IPS-15b (cell line): ENCODE data around the gene ASB4.

Experiments
- H3K27me3 ChIP-seq: one replicate; pipeline ENCODE4 v1.6.1; 2013; ENCODE audit warnings: low read length; ENCODE audit not compliant: control insufficient read depth, insufficient read depth
- H3K36me3 ChIP-seq: one replicate; pipeline ENCODE4 v1.6.1; 2013; ENCODE audit warnings: low read length; ENCODE audit not compliant: control insufficient read depth, insufficient read depth
- H3K4me1 ChIP-seq: one replicate; pipeline ENCODE4 v1.6.1; 2013; ENCODE audit warnings: mild to moderate bottlenecking, low read length; ENCODE audit not compliant: control insufficient read depth, insufficient read depth
- H3K4me3 ChIP-seq: one replicate; pipeline ENCODE4 v1.5.1; 2013; ENCODE audit warnings: low read depth, low read length
- H3K9ac ChIP-seq: one replicate; pipeline ENCODE4 v1.6.1; 2013; ENCODE audit warnings: low read depth, mild to moderate bottlenecking, low read length
- H3K9me3 ChIP-seq: one replicate; pipeline ENCODE4 v1.6.1; 2013; ENCODE audit warnings: mild to moderate bottlenecking, low read length; ENCODE audit not compliant: control insufficient read depth, insufficient read depth

ASB4 gene

DNA sequence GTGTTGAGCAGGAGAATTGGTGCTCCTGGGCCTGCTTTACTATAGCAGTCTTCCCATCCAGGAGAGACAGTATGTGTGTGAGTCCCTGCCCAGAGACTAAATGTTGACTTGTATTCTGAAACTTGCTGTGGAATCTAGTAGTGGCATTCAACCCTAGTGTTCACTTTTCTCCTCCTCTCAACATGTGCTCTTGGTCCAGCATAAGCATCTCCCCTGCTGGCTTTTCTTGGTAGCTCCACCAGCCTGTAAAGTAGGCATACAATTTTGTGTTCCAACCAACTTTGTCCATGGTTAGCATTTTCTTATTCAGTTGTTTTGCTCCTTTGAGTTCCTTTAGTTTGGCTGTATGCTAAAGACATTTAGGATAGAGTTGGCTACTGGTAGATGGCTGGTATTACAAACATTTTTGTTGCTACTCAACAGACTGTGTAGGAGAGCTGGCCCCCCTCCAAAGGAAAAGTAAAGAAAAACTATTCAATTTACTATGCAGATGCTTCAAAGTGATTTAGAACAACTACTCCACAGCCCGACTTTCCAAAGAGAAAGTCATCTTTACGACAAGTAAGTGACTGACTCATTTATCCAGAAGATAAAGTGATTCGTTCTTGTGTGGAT lies 46.0 kb downstream of the ASB4 start:
- no peaks in the 10 kb centered on the region for H3K36me3 ChIP-seq
- no peaks in the 10 kb centered on the region for H3K4me1 ChIP-seq
- no peak overlapping the region for H3K4me3 ChIP-seq
- no peaks in the 10 kb centered on the region for H3K27me3 ChIP-seq
- H3K9me3 ChIP-seq, result no peaks in the 10 kb centered on the region
- no peak overlapping the region for H3K9ac ChIP-seq

DNA sequence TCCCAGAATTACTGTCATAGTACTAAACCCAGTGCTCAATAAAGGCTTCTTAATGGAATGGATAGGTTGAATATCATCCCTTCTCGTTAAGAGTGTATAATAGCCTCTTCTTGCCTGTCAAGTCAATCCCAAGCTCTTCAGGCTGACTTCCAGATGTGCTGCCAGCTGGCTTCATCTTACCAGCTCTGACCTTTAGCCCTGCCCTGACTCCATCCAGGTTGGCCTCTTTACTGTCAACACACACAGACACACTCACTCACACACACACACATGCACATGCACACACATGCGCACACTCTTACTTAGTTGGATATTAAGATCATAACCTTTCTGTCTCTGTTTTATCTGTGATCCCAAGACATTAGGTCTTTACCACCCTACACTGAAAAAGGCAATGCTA lies 49.1 kb downstream of the ASB4 start:
- Histone ChIP-seq H3K4me3 (no peak overlapping the region), H3K36me3 (no peaks in the 10 kb centered on the region), H3K9ac (no peak overlapping the region), H3K9me3 (no peaks in the 10 kb centered on the region), H3K4me1 (no peaks in the 10 kb centered on the region), H3K27me3 (no peaks in the 10 kb centered on the region)

DNA sequence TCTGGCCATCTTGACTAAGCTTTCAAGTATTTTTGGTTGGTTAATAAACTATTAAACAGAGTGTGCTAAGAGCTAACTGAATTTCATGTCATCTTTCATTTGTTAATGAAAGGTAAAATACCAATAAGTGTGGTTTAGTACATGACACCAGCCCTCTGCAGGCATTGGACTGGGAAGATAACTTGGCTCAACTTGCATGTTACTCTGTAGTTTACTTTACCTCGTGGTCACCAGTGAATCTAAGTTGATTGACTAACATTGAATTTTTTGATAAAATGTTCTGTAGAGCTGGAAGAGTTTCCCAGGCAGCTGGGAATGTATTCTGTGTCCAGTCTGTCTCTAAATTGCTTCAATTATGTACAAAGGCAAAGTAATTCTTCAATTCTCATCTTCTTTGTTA lies 49.9 kb downstream of the ASB4 start:
- no peaks in the 10 kb centered on the region for H3K9me3 ChIP-seq
- no peaks in the 10 kb centered on the region for H3K4me1 ChIP-seq
- no peaks in the 10 kb centered on the region for H3K36me3 ChIP-seq
- no peaks in the 10 kb centered on the region for H3K27me3 ChIP-seq
- H3K9ac ChIP-seq, result no peak overlapping the region
- H3K4me3 ChIP-seq, result no peak overlapping the region

DNA sequence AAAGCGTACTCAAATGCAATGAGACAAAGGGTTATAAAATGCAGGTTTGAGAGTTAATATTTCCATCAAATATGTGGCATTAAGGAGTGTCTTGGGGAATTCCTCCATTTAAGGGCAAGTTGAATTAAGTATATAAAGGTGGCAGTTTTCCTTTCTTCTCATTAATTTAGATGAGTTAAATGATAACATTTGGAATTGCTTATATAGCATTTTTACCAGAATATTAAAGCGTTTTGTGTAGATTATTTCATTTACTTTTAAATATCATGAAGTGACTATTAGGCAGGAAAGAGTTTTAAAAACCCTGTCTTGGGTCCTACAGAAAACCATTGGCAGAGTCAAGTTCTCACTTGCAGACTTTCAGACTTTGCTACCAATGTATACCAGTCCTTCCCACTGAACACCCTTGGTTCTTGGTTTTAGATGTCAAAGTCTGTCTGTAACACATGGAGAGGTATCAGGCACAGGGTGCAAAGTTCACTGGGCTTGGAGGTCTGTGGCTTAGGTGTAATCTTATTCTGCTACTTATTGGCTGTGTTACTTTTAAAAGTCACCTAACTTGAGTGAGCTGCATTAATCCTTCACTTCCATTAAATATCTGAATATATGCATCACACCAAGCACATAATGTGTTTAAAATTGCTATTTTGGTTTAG lies 51.0 kb downstream of the ASB4 start:
- no peak overlapping the region for H3K4me3 ChIP-seq
- no peaks in the 10 kb centered on the region for H3K27me3 ChIP-seq
- H3K9me3 ChIP-seq, result no peaks in the 10 kb centered on the region

DNA sequence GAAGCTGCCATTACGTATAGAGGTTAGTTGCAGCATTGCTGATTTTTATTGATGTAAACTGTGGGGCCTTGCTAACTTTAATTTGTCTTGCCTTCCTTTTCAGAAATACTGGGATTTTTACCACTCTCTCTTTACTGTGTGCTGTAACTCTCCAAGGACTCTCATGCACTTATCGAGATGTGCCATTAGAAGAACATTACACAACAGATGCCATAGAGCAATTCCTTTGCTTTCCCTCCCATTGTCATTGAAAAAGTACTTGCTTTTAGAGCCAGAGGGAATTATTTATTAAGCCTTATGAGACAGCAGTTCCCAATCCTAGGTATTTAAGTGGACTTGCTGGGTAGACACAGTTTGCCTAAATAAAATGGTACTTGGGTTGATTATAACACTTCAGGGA lies 51.7 kb downstream of the ASB4 start:
- H3K9ac ChIP-seq, result no peak overlapping the region
- no peaks in the 10 kb centered on the region for H3K4me1 ChIP-seq
- no peaks in the 10 kb centered on the region for H3K27me3 ChIP-seq
- no peaks in the 10 kb centered on the region for H3K36me3 ChIP-seq
- H3K4me3 ChIP-seq, result no peak overlapping the region
- no peaks in the 10 kb centered on the region for H3K9me3 ChIP-seq

More for the DNA sequence above, 51.0 kb downstream of the ASB4 start:
- Histone ChIP-seq H3K36me3 (no peaks in the 10 kb centered on the region), H3K9ac (no peak overlapping the region), H3K4me1 (no peaks in the 10 kb centered on the region)

DNA sequence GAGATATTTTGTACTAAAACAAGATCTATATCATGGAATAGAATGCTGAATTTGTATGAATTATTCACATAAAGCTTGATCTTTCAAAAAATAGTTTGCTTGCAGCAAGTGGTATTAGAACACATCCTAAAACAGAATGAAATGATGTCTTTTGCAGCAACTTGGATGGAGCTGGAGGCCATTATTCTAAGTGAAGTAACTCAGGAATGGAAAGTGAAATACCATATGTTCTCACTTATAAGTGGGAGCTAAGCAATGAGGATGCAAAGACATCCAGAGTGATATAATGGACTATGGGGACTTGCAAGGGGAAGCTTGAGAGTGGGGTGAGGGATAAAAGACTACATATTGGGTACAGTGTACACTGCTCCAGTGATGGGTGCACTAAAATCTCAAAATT lies 53.7 kb downstream of the ASB4 start:
- Histone ChIP-seq H3K9ac (no peak overlapping the region), H3K9me3 (no peaks in the 10 kb centered on the region), H3K27me3 (no peaks in the 10 kb centered on the region), H3K4me3 (no peak overlapping the region), H3K4me1 (no peaks in the 10 kb centered on the region), H3K36me3 (no peaks in the 10 kb centered on the region)

DNA sequence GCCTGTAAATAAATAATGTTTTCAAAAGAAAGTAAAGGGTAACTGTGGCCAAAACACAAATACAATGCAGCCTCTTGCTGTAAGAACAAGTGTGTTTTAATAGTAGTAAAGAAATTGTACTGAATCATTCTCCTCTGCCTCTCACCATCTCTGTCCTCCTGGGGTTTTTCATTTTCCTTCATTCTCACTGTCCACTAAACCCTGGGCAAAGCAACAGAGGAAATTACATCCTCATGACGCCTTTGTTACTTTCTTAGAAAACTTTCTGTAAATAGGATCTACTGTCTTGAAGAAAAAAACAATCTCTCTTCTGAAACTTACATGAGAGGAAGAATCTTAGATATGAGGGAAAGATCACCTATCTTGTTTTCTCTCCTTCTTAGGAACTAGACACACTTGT lies 54.6 kb downstream of the ASB4 start:
- H3K9me3 ChIP-seq, result no peaks in the 10 kb centered on the region
- no peak overlapping the region for H3K4me3 ChIP-seq
- H3K9ac ChIP-seq, result no peak overlapping the region
- no peaks in the 10 kb centered on the region for H3K27me3 ChIP-seq
- H3K4me1 ChIP-seq, result peaks cover 2% of the 10 kb centered on the region
- no peaks in the 10 kb centered on the region for H3K36me3 ChIP-seq

DNA sequence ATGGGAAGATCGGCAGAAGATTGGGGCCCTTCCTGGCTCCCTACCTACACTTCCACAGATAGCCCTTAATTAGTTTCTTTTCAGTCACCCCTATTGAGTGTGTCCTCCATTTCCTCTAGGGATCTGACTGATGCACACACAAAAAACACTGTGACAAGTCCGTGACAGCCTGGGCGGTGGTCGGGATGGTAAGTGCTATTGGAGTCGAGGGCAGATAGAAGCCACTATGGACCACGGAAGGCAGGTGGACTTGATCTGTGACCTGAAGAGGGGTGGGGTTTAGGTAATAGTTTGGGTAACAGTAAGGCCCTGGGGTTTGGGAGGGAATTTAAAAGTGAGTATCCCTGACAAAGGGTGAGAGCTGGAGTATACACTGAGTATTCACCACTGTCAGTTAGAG lies 57.6 kb downstream of the ASB4 start:
- Histone ChIP-seq H3K4me3 (no peak overlapping the region), H3K27me3 (no peaks in the 10 kb centered on the region), H3K9me3 (no peaks in the 10 kb centered on the region), H3K4me1 (peaks cover 3% of the 10 kb centered on the region), H3K36me3 (no peaks in the 10 kb centered on the region), H3K9ac (no peak overlapping the region)

DNA sequence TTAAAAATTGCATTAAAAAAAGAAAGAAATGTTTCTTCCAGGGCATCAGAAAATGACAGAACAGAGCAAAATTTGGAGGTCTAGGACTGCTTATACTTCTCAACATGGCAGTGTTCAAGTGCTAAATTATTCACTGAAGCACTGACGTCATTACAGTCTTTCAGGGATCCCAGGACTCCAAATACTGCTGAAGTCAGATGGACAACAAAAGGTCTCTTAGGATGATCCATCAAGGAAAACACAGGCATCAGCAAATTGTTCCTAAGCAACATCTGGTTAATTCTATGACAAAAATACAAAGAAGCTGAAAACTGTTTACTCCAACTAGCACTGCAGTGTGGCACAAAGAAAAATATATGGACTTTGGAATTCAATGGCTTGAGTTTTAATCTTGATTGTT lies 58.4 kb downstream of the ASB4 start:
- Histone ChIP-seq H3K9me3 (no peaks in the 10 kb centered on the region), H3K27me3 (no peaks in the 10 kb centered on the region), H3K9ac (no peak overlapping the region), H3K36me3 (no peaks in the 10 kb centered on the region), H3K4me1 (peaks cover 3% of the 10 kb centered on the region), H3K4me3 (no peak overlapping the region)

DNA sequence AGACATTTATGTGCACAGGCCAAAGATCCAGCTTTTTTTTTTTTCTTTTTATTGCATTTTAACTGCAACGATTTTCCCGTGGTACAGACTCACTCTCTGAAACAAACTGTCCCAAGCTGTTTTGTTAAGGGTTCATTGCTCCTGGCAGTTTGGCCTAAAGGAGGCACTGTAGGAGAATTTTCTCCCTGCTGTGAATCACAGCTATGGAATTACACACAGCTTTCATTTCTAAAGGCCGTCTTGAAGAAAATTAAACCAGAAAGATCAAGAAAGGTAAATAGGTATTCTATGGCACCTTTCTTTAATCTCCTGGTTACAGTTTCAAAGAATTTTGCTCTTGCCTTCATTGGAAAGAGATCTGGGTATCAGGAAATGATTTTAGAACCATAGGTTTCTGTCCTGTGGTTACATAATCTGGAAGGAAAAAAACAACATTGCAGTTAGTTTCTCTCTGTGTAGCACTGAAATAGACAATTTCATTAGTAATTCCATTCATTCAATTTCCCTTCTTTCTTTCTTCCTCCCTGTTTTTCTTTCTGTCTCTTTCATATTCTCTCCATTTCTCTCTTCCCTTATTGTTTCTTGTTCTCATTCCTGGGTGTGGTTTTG lies 59.4 kb downstream of the ASB4 start:
- H3K9ac ChIP-seq, result no peak overlapping the region
- no peaks in the 10 kb centered on the region for H3K27me3 ChIP-seq
- no peak overlapping the region for H3K4me3 ChIP-seq
- H3K9me3 ChIP-seq, result no peaks in the 10 kb centered on the region
- no peaks in the 10 kb centered on the region for H3K36me3 ChIP-seq
- peaks cover 3% of the 10 kb centered on the region for H3K4me1 ChIP-seq

DNA sequence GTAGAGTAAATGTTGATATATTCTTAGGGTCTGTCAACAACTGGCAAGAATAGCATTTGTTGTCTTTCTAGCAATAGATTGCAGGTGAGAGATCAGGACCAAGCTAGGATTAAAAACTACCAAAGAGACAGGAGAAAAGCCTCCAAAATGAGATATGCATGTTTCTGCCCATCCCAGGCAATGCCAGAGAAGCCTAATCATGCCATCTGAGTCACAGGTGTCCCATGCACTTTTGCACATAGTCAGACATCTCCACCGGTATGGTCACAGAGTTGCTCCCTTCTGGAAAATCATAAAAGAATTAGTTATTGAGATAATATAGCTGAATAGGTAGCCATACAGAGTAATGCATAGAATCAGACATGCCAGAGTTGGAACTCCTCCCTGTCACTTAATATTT lies 59.9 kb downstream of the ASB4 start:
- Histone ChIP-seq H3K4me1 (peaks cover 3% of the 10 kb centered on the region), H3K4me3 (no peak overlapping the region), H3K9ac (no peak overlapping the region), H3K27me3 (no peaks in the 10 kb centered on the region), H3K9me3 (no peaks in the 10 kb centered on the region), H3K36me3 (no peaks in the 10 kb centered on the region)

DNA sequence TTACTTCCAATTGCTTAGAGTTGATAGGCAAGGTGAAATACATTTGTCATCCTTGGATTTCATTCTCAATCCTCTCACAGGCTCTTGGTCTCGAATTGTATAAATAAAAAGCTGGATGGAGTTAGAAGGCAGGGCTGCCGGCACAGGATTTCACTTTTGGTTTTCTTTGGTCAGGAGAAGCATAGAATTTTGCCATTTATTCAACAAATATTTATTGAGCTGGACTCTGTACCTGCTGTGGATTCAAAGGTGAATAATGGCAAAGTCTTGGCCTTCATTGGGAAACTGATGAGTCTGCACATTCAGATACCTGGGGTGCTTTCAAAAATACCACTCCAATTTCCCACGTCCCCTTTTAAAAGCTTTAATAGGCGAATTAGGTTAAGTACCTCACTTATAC lies 60.9 kb downstream of the ASB4 start:
- Histone ChIP-seq H3K9ac (no peak overlapping the region), H3K4me3 (no peak overlapping the region), H3K27me3 (no peaks in the 10 kb centered on the region), H3K9me3 (no peaks in the 10 kb centered on the region), H3K4me1 (peaks cover 3% of the 10 kb centered on the region), H3K36me3 (no peaks in the 10 kb centered on the region)
